Measurements from ENCODE around the gene RGP1.

GRCh38 chr9:35732185-35732799 lies 16.8 kb upstream of the RGP1 start, which contains the start of the genes CREB3 and TLN1:
- TF ChIP-seq, protein P1, sequence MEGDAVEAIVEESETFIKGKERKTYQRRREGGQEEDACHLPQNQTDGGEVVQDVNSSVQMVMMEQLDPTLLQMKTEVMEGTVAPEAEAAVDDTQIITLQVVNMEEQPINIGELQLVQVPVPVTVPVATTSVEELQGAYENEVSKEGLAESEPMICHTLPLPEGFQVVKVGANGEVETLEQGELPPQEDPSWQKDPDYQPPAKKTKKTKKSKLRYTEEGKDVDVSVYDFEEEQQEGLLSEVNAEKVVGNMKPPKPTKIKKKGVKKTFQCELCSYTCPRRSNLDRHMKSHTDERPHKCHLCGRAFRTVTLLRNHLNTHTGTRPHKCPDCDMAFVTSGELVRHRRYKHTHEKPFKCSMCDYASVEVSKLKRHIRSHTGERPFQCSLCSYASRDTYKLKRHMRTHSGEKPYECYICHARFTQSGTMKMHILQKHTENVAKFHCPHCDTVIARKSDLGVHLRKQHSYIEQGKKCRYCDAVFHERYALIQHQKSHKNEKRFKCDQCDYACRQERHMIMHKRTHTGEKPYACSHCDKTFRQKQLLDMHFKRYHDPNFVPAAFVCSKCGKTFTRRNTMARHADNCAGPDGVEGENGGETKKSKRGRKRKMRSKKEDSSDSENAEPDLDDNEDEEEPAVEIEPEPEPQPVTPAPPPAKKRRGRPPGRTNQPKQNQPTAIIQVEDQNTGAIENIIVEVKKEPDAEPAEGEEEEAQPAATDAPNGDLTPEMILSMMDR (IDR thresholded peaks at IDR 0.05): peak in 1 of 3 experiments; percentile 13
- TF ChIP-seq POLR2A (IDR thresholded peaks at IDR 0.05): peak; percentile 61

Data from testis (tissue), 2 donors.